MM.1S (cell line): Measurements from ENCODE around the gene KCNMA1.

Source experiments
- DNase-seq: peaks from one replicate; pipeline ENCODE4 v3.0.0-alpha.2; 2015
- H2AFZ ChIP-seq: fragments of 300-600 bp; sonication (generic); 2 replicates; pipeline ENCODE4 v1.6.0; 2016; ENCODE audit warnings: antibody characterized with exemption, low read length
- H3F3A ChIP-seq: fragments of 300-600 bp; sonication (generic); 2 replicates; pipeline ENCODE4 v1.6.1; 2016; ENCODE audit warnings: mild to moderate bottlenecking, antibody characterized with exemption, low read length, moderate library complexity, mixed read lengths; ENCODE audit not compliant: insufficient read depth
- H3K27ac ChIP-seq: fragments of 300-600 bp; sonication (generic); 2 replicates; pipeline ENCODE4 v1.5.1; 2016; ENCODE audit warnings: mild to moderate bottlenecking, low read length
- H3K27me3 ChIP-seq: fragments of 300-600 bp; sonication (generic); replicated peaks from 2 replicates; pipeline ENCODE4 v1.6.0; 2016; ENCODE audit warnings: low read length; ENCODE audit not compliant: insufficient read depth
- H3K36me3 ChIP-seq: fragments of 300-600 bp; sonication (generic); replicated peaks from 2 replicates; pipeline ENCODE4 v1.6.1; 2016; ENCODE audit warnings: mild to moderate bottlenecking, low read length, mixed read lengths; ENCODE audit not compliant: insufficient read depth
- H3K4me1 ChIP-seq: fragments of 300-600 bp; sonication (generic); 2 replicates; pipeline ENCODE4 v1.6.1; 2016; ENCODE audit warnings: low read length, mixed read lengths
- H3K4me2 ChIP-seq: fragments of 300-600 bp; sonication (generic); 2 replicates; pipeline ENCODE4 v1.6.0; 2016; ENCODE audit warnings: low read depth, low read length
- H3K4me3 ChIP-seq: fragments of 300-600 bp; sonication (generic); 2 replicates; pipeline ENCODE4 v1.5.1; 2016; ENCODE audit warnings: low read length, mixed read lengths
- H3K79me2 ChIP-seq: fragments of 300-600 bp; sonication (generic); 2 replicates; pipeline ENCODE4 v1.6.1; 2016; ENCODE audit warnings: mixed run types, low read length, mixed read lengths
- H3K9ac ChIP-seq: fragments of 300-600 bp; sonication (generic); 2 replicates; pipeline ENCODE4 v1.6.1; 2016; ENCODE audit warnings: low read length, mixed read lengths
- H3K9me2 ChIP-seq: fragments of 300-600 bp; sonication (generic); replicated peaks from 2 replicates; pipeline ENCODE4 v1.6.1; 2016; ENCODE audit warnings: mild to moderate bottlenecking, low read length, mixed read lengths; ENCODE audit not compliant: insufficient read depth
- H3K9me3 ChIP-seq: fragments of 300-600 bp; sonication (generic); replicated peaks from 2 replicates; pipeline ENCODE4 v1.6.1; 2016; ENCODE audit warnings: mild to moderate bottlenecking, low read length, mixed read lengths; ENCODE audit not compliant: insufficient read depth
- H4K20me1 ChIP-seq: fragments of 300-600 bp; sonication (generic); 2 replicates; pipeline ENCODE4 v1.6.1; 2016; ENCODE audit warnings: mild to moderate bottlenecking, low read length, moderate library complexity, mixed read lengths; ENCODE audit not compliant: insufficient read depth
- CTCF ChIP-seq: fragments of 300-600 bp; sonication (generic); IDR thresholded peaks from 2 replicates; pipeline ENCODE4 v1.5.1; 2016; ENCODE audit warnings: antibody characterized with exemption, low read length, mixed read lengths
- EZH2 ChIP-seq: fragments of 300-600 bp; sonication (generic); optimal IDR thresholded peaks from 2 replicates; pipeline ENCODE3; 2017; ENCODE audit warnings: low read depth, mild to moderate bottlenecking, antibody characterized with exemption, low read length, mixed read lengths
- EZH2phosphoT487 ChIP-seq: fragments of 300-600 bp; sonication (generic); IDR thresholded peaks from 2 replicates; pipeline ENCODE4 v1.6.1; 2018; ENCODE audit warnings: antibody characterized with exemption, low read length

KCNMA1 gene

GRCh38 chr10:77553311-77553710 is 84.3 kb downstream of the KCNMA1 start:
- TF ChIP-seq EZH2 (no peak), EZH2phosphoT487 (no peak), CTCF (no peak)
- Histone ChIP-seq H3K9me3 (no peaks in the 10 kb centered on the region), H4K20me1 (no peaks in the 10 kb centered on the region), H3F3A (no peaks in the 10 kb centered on the region), H3K4me1 (no peaks in the 10 kb centered on the region), H3K4me3 (no peak overlapping the region), H3K36me3 (no peaks in the 10 kb centered on the region), H3K27ac (no peak overlapping the region), H3K79me2 (no peaks in the 10 kb centered on the region), H3K27me3 (no peaks in the 10 kb centered on the region), H3K4me2 (no peak overlapping the region), H3K9ac (no peak overlapping the region), H2AFZ (no peak overlapping the region), H3K9me2 (no peaks in the 10 kb centered on the region)
- DNase-seq: no peak

GRCh38 chr10:77552252-77552651 is 85.4 kb downstream of the KCNMA1 start:
- H3K4me1 ChIP-seq: no peaks in the 10 kb centered on the region
- no peaks in the 10 kb centered on the region for H3K9me2 ChIP-seq
- DNase-seq: no peak
- no peak overlapping the region for H2AFZ ChIP-seq
- H3K27me3 ChIP-seq: no peaks in the 10 kb centered on the region
- no peaks in the 10 kb centered on the region for H3K36me3 ChIP-seq
- H3F3A ChIP-seq: no peaks in the 10 kb centered on the region
- no peak overlapping the region for H3K27ac ChIP-seq
- no peak overlapping the region for H3K4me2 ChIP-seq
- H3K79me2 ChIP-seq: no peaks in the 10 kb centered on the region
- H3K4me3 ChIP-seq: no peak overlapping the region
- no peak overlapping the region for H3K9ac ChIP-seq
- H4K20me1 ChIP-seq: no peaks in the 10 kb centered on the region
- no peak for TF ChIP-seq EZH2phosphoT487
- TF ChIP-seq CTCF: no peak
- no peak for TF ChIP-seq EZH2
- no peaks in the 10 kb centered on the region for H3K9me3 ChIP-seq

GRCh38 chr10:77550378-77550777 is 87.2 kb downstream of the KCNMA1 start:
- Histone ChIP-seq H3K4me2 (no peak overlapping the region), H3K4me3 (no peak overlapping the region), H3K9me3 (no peaks in the 10 kb centered on the region), H4K20me1 (no peaks in the 10 kb centered on the region), H3K27me3 (no peaks in the 10 kb centered on the region), H3K36me3 (no peaks in the 10 kb centered on the region), H3K27ac (no peak overlapping the region), H2AFZ (no peak overlapping the region), H3F3A (no peaks in the 10 kb centered on the region), H3K9me2 (no peaks in the 10 kb centered on the region), H3K9ac (no peak overlapping the region), H3K4me1 (no peaks in the 10 kb centered on the region), H3K79me2 (no peaks in the 10 kb centered on the region)
- no peak for DNase-seq
- no peak for TF ChIP-seq EZH2
- no peak for TF ChIP-seq EZH2phosphoT487
- no peak for TF ChIP-seq CTCF
